HG02981 (cell line): ENCODE results near the gene PHF2.
A peak's percentile ranks its signal among the peaks of the same experiment; 100 is the strongest.

Source experiments
- ATAC-seq: cut with Tn5 transposase; IDR thresholded peaks from one replicate; pipeline ENCODE4 v1.9.1; 2021; ENCODE audit warnings: mild to moderate bottlenecking, moderate library complexity; ENCODE audit not compliant: unreplicated experiment

Gene PHF2

GRCh38 chr9:93576258-93577077 is at the start of gene PHF2:
TSS of gene PHF2 (plus strand) at chr9:93576584. CDS start at chr9:93576774, 190 bp downstream.
- no peak for ATAC-seq

GRCh38 chr9:93531374-93531773 is 45.0 kb upstream of the PHF2 start:
- no peak for ATAC-seq

GRCh38 chr9:93532141-93532540 is 44.2 kb upstream of the PHF2 start:
- no peak for ATAC-seq

GRCh38 chr9:93533863-93534262 is 42.5 kb upstream of the PHF2 start:
- ATAC-seq = no peak

- no peak for ATAC-seq
These were observed 40.2 kb upstream of the PHF2 start for GRCh38 chr9:93536167-93536566.

GRCh38 chr9:93536874-93537273 is 39.5 kb upstream of the PHF2 start:
- ATAC-seq = no peak

- ATAC-seq = no peak
These were observed 36.1 kb upstream of the PHF2 start for GRCh38 chr9:93540305-93540704.

- ATAC-seq = no peak
These were observed 35.4 kb upstream of the PHF2 start for GRCh38 chr9:93541005-93541404.

- ATAC-seq = no peak
These were observed 34.6 kb upstream of the PHF2 start for GRCh38 chr9:93541581-93542349.

GRCh38 chr9:93543117-93543516 is 33.3 kb upstream of the PHF2 start:
- ATAC-seq = no peak

- ATAC-seq = no peak
These were observed 30.0 kb upstream of the PHF2 start for GRCh38 chr9:93546356-93546755.

- no peak for ATAC-seq
These were observed 26.8 kb upstream of the PHF2 start for GRCh38 chr9:93549611-93550010.

GRCh38 chr9:93552923-93553322 is 23.5 kb upstream of the PHF2 start:
- ATAC-seq = no peak

- no peak for ATAC-seq
These were observed 21.0 kb upstream of the PHF2 start for GRCh38 chr9:93555370-93555769.

GRCh38 chr9:93557366-93558137 is 18.8 kb upstream of the PHF2 start:
- ATAC-seq = no peak

- ATAC-seq = no peak
These were observed 17.9 kb upstream of the PHF2 start for GRCh38 chr9:93558503-93558902.

GRCh38 chr9:93560991-93561390 is 15.4 kb upstream of the PHF2 start:
- no peak for ATAC-seq

- no peak for ATAC-seq
These were observed 14.2 kb upstream of the PHF2 start for GRCh38 chr9:93562157-93562556.

GRCh38 chr9:93565089-93565488 is 11.3 kb upstream of the PHF2 start:
- no peak for ATAC-seq

GRCh38 chr9:93566408-93567270 is 9.7 kb upstream of the PHF2 start:
- peak; percentile 89 for ATAC-seq
